HepG2 (cell line): ENCODE results near the gene GALNT1. TPM values are rescaled to one million over a fixed set of nuclear protein-coding genes. Genes with fewer than 3 reads are reported as not detected.

Experiments
- ATAC-seq: fragments of 200-7000 bp; cut with Tn5 transposase; 3 replicates; pipeline ENCODE4 v1.9.1; 2020; ENCODE audit warnings: mild to moderate bottlenecking, moderate library complexity
- BruUV-seq: library from RNA; stranded (reverse); fragments of 400-500 nt; replicated peaks from 2 replicates; lab custom pipeline; 2021; lab: Mats Ljungman, UMichigan
- CTCF ChIA-PET: fragments of 300-600 bp; formaldehyde crosslinking; extraction: SDS; loops from one replicate; lab custom pipeline; 2021; ENCODE audit warnings: low total read pairs, inconsistent platforms, low intra/inter-chr PET ratio; lab: Yijun Ruan, JAX
- POLR2A ChIA-PET: fragments of 350-600 bp; sonication (Branson Sonifier 250); formaldehyde crosslinking; loops from one replicate; lab custom pipeline; 2020; ENCODE audit warnings: antibody characterized with exemption, inconsistent platforms; lab: Yijun Ruan, JAX
- DNase-seq: peaks from one replicate; pipeline ENCODE4 v3.0.0-alpha.2; 2015; ENCODE audit warnings: low spot score
- FAIRE-seq: peaks from 3 replicates; lab custom pipeline; 2011; peaks lifted over from hg19 to GRCh38; lab: Jason Lieb, UNC
- H2AFZ ChIP-seq: one replicate; pipeline ENCODE4 v1.6.1; 2011; ENCODE audit warnings: low read length, inconsistent platforms
- H3K27ac ChIP-seq: fragments of 300-600 bp; 3 replicates; pipeline ENCODE4 v1.8.0; 2011; ENCODE audit warnings: mixed run types, mild to moderate bottlenecking, mixed read lengths, low read length, inconsistent platforms; ENCODE audit not compliant: insufficient read depth; ENCODE audit errors: extremely low read length
- H3K27me3 ChIP-seq, 2 experiments: fragments of 200-600 bp in 1 of 2; 2 replicates in 1 of 2; 3 replicates in 1 of 2; pipeline versions ENCODE4 v1.6.0 to v1.8.0; 2011; ENCODE audit warnings: low read length in 2 of 2, mild to moderate bottlenecking in 2 of 2, moderate library complexity in 2 of 2, inconsistent platforms in 1 of 2; ENCODE audit not compliant: insufficient read depth in 2 of 2, control insufficient read depth in 1 of 2
- H3K36me3 ChIP-seq, 2 experiments: fragments of 200-600 bp in 1 of 2; replicated peaks in 1 of 2; 2 replicates in 1 of 2; 3 replicates in 1 of 2; pipeline versions ENCODE4 v1.5.1 to v1.8.0; 2011; ENCODE audit warnings: low read length in 2 of 2, inconsistent platforms in 1 of 2; ENCODE audit not compliant: insufficient read depth in 2 of 2, control insufficient read depth in 1 of 2
- H3K4me1 ChIP-seq: 2 replicates; pipeline ENCODE4 v1.5.1; 2012; ENCODE audit warnings: low read length, inconsistent platforms; ENCODE audit not compliant: insufficient read depth
- H3K4me2 ChIP-seq: 2 replicates; pipeline ENCODE4 v1.6.0; 2011; ENCODE audit warnings: low read depth, low read length, inconsistent platforms
- H3K4me3 ChIP-seq, 3 experiments: fragments of 200-600 bp in 1 of 3; sonication (generic), shearing (Covaris generic) in 1 of 3; replicated peaks in 1 of 3; 2 replicates each; pipeline ENCODE4 v1.5.1; 2011 to 2016; ENCODE audit warnings: low read length in 3 of 3, inconsistent platforms in 2 of 3, low read depth in 2 of 3, mild to moderate bottlenecking in 2 of 3, control low read depth in 1 of 3, mixed read lengths in 1 of 3; ENCODE audit not compliant: insufficient read depth in 1 of 3
- H3K79me2 ChIP-seq: one replicate; pipeline ENCODE4 v1.6.1; 2011; ENCODE audit warnings: low read length, inconsistent platforms; ENCODE audit not compliant: insufficient read depth
- H3K9ac ChIP-seq: 2 replicates; pipeline ENCODE4 v1.6.0; 2011; ENCODE audit warnings: mild to moderate bottlenecking, low read depth, low read length, inconsistent platforms; ENCODE audit not compliant: insufficient read depth
- H3K9me3 ChIP-seq: 2 replicates; pipeline ENCODE4 v1.5.1; 2012; ENCODE audit warnings: mild to moderate bottlenecking, low read length
- H4K20me1 ChIP-seq: 2 replicates; pipeline ENCODE4 v1.6.0; 2011; ENCODE audit warnings: inconsistent platforms, mild to moderate bottlenecking, low read length, moderate library complexity; ENCODE audit not compliant: insufficient read depth
- AHR ChIP-seq: IDR thresholded peaks from 2 replicates; pipeline ENCODE4 v1.6.1; 2018; ENCODE audit warnings: missing genetic modification reagents, missing compliant biosample characterization
- CBX5 ChIP-seq: sonication (generic); formaldehyde crosslinking; IDR thresholded peaks from 2 replicates; pipeline ENCODE4 v1.4.0; 2020; ENCODE audit warnings: missing genetic modification reagents, borderline replicate concordance
- CEBPB ChIP-seq: IDR thresholded peaks from 2 replicates; pipeline ENCODE4 v1.6.1; 2011; ENCODE audit warnings: low read depth, low read length, improper control_type of control experiment, borderline replicate concordance
- DNMT3B ChIP-seq: conservative IDR thresholded peaks from 2 replicates; pipeline ENCODE4 v1.6.1; 2016; ENCODE audit warnings: missing biosample characterization, control low read depth
- KLF9 ChIP-seq: IDR thresholded peaks from 2 replicates; pipeline ENCODE4 v1.6.1; 2016; ENCODE audit warnings: low read depth
- PTBP1 ChIP-seq: fragments of 200-400 bp; formaldehyde crosslinking; IDR thresholded peaks from 2 replicates; pipeline ENCODE4 v1.6.1; 2018; ENCODE audit warnings: low read length, low read depth; ENCODE audit not compliant: poor library complexity, severe bottlenecking
- REPIN1 ChIP-seq: sonication (generic); formaldehyde crosslinking; IDR thresholded peaks from 2 replicates; pipeline ENCODE4 v1.8.0; 2022; ENCODE audit warnings: missing genetic modification reagents, low read depth, mild to moderate bottlenecking, borderline replicate concordance
- REST ChIP-seq, 2 experiments: IDR thresholded peaks; 2 replicates each; pipeline ENCODE4 v1.6.1; 2011 to 2012; ENCODE audit warnings: low read length in 2 of 2, borderline replicate concordance in 1 of 2, low read depth in 1 of 2, mild to moderate bottlenecking in 1 of 2, moderate library complexity in 1 of 2
- TBX3 ChIP-seq: fragments of 450-650 bp; IDR thresholded peaks from 2 replicates; pipeline ENCODE4 v1.6.1; 2017; ENCODE audit warnings: antibody characterized with exemption, mild to moderate bottlenecking, inconsistent platforms, borderline replicate concordance
- ZKSCAN1 ChIP-seq: fragments of 150-350 bp; IDR thresholded peaks from 2 replicates; pipeline ENCODE4 v1.6.1; 2014; ENCODE audit warnings: low read length
- ZNF20 ChIP-seq: sonication (generic); formaldehyde crosslinking; IDR thresholded peaks from 2 replicates; pipeline ENCODE4 v1.4.0; 2020; ENCODE audit warnings: mild to moderate bottlenecking, moderate library complexity, missing genetic modification reagents
- ZNF333 ChIP-seq: sonication (generic); formaldehyde crosslinking; IDR thresholded peaks from 2 replicates; pipeline ENCODE4 v1.4.0; 2020; ENCODE audit warnings: mild to moderate bottlenecking, missing genetic modification reagents, borderline replicate concordance
- ZNF34 ChIP-seq: sonication (generic); formaldehyde crosslinking; IDR thresholded peaks from 2 replicates; pipeline ENCODE4 v1.4.0; 2020; ENCODE audit warnings: mild to moderate bottlenecking, missing genetic modification reagents, borderline replicate concordance
- ZNF782 ChIP-seq: sonication (generic); formaldehyde crosslinking; IDR thresholded peaks from 2 replicates; pipeline ENCODE4 v1.4.0; 2020; ENCODE audit warnings: missing genetic modification reagents, mild to moderate bottlenecking, borderline replicate concordance
- ZSCAN9 ChIP-seq: IDR thresholded peaks from 2 replicates; pipeline ENCODE4 v1.6.1; 2016; ENCODE audit warnings: borderline replicate concordance
- WGBS: methylation state at CpG from one replicate; pipeline ENCODE4 v1.1.6; 2017; ENCODE audit warnings: low lambda C conversion rate; 5-methylcytosine and 5-hydroxymethylcytosine counted together
- in situ Hi-C: cut with HindIII; loops from 2 replicates; pipeline ENCODE4 v1.10.0; 2017; ENCODE audit warnings: low pct_unique_long_range_greater_than_20kb; ENCODE audit not compliant: extremely low pct_ligation_motif_present
- intact Hi-C: fragments of 100-400 bp; cut with micrococcal nuclease; formaldehyde crosslinking; loops from one replicate; pipeline ENCODE4 v1.10.0; 2022; ENCODE audit not compliant: unreplicated experiment
- polyA plus RNA-seq, 8 experiments: library from polyadenylated mRNA; depleted of rRNA in 3 of 8; stranded (reverse) in 7 of 8; unstranded in 1 of 8; fragments of >200 nt; fragmentation: Illumina TruSeq in 4 of 8; extraction: Trizol in 4 of 8; gene quantifications; 2 replicates each; pipeline versions ENCODE4 v1.2.1 to v1.2.3, GENCODE V29; 2011 to 2016; ENCODE audit warnings: low read depth in 4 of 8, missing spikeins in 1 of 8, mixed read lengths in 1 of 8; ENCODE audit not compliant: insufficient read depth in 1 of 8
- total RNA-seq, 5 experiments: library from RNA; depleted of rRNA; stranded (reverse); fragments of >200 nt; fragmentation: Illumina TruSeq; extraction: Trizol; gene quantifications; 2 replicates each; pipeline ENCODE4 v1.2.3, GENCODE V29; 2016; ENCODE audit warnings: low read depth in 1 of 5

The GALNT1 gene
- total and polyA plus RNA-seq, 2 of the 13 experiments (the other 11 are each of a cell fraction or from before 2014, with no cell fraction given), result 41.1 to 100 TPM

- BruUV-seq, result no TSS peak
- DNase-seq (no peak), ATAC-seq (no peak), FAIRE-seq (no peak)
- H4K20me1 ChIP-seq, result no peaks in the 10 kb centered on the region
- H3K4me3 ChIP-seq, result no peak overlapping the region
- 33% methylated on average over 4 of the region's 4 CpGs for WGBS
- TF ChIP-seq ZSCAN9 (CRISPR knock-in tag) (no peak), TBX3 (no peak), PTBP1 (no peak), DNMT3B (CRISPR knock-in tag) (no peak), ZKSCAN1 (no peak), ZNF782 (CRISPR knock-in tag) (no peak), ZNF333 (CRISPR knock-in tag) (no peak), ZNF34 (no peak), REPIN1 (no peak), CBX5 (CRISPR knock-in tag) (no peak), AHR (CRISPR knock-in tag) (no peak), CEBPB (no peak), REST (IDR thresholded peaks at IDR 0.05; ENCODE audit: borderline replicate concordance in 1 of 2, low read depth in 1 of 2, low read length in 2 of 2) (no peak), KLF9 (CRISPR knock-in tag) (no peak), ZNF20 (CRISPR knock-in tag) (no peak)
- TF ChIP-seq, all 625 proteins: peak for 0
- no peaks in the 10 kb centered on the region for H3K79me2 ChIP-seq
- H3K4me2 ChIP-seq, result no peak overlapping the region
- H3K27ac ChIP-seq, result no peak overlapping the region
- no peak overlapping the region for H2AFZ ChIP-seq
- no peaks in the 10 kb centered on the region; a peak in 1 of 5 replicates for H3K27me3 ChIP-seq
- CTCF ChIA-PET, result no interaction called here
- H3K9me3 ChIP-seq, result no peaks in the 10 kb centered on the region
- no peak overlapping the region for H3K9ac ChIP-seq
- POLR2A ChIA-PET, result no interaction called here
- in situ Hi-C loops, result no loop called here
- intact Hi-C loops, result no loop called here
- H3K36me3 ChIP-seq, result no peaks in the 10 kb centered on the region
- H3K4me1 ChIP-seq, result no peaks in the 10 kb centered on the region
Measured at GRCh38 chr18:35566019-35566418, 15.5 kb upstream of the GALNT1 start.
